NCI-H345 treated with DMSO at 0.1 percent for 48 hours (cell line): ENCODE results near the gene TATDN3.
"Not testable (repeated sequence)": the region's sequence is repeated elsewhere in the genome, so short reads cannot be mapped to it uniquely, and the experiment has no call there.

Experiments used
- DNase-seq: peaks from one replicate; lab custom pipeline; 2025; ENCODE audit not compliant: unreplicated experiment; lab: John Stamatoyannopoulos, UW

Gene TATDN3

DNA sequence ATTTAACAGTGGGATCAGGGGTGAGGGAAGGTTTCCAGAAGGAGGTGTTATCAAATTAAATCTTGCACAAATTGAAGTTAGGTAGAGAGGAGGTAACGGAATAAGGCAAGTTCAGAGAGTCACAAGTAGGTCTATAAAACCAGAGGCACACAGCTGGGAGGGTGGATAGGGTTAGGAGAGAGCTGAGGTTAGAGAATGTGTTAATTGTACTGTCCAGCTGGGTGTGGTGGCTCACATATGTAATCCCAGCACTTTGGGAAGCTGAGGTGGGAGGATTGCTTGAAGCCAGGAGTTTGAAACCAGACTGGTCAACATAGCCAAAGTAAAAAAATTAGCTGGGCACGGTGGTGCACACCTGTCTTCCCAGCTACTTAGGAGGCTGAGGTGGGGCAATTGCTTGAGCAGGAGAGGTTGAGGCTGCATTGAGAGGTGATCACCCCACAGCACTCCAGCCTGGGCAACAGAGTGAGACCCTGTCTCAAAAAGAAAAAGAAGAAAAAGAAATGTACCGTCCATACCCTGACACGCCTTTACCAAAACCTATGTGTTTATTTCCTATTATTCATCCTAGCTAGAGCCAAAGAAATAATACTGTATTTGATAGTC is 35.6 kb downstream of the TATDN3 start:
- no peak for DNase-seq

DNA sequence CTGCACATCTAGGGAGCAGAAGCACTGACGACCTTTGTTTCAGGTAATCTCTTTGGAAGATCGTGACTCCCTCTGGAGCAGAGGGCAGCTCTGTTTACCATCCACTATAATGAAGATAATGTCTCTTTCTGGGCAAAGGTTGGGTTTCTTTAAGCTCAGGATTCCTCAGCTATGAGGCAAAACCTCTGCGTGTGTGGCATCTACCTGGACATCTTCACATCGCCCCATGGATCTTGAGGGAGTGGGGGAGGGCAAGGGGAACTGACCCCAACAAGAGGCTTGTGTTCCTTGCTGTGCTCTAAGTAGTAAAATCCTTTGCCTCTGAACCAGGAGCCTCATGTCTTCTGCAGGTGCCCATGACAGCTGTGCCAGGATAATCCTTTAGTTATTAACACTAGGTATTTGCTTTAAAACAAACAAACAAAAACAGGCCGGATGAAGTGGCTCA is 36.2 kb downstream of the TATDN3 start:
- no peak for DNase-seq

DNA sequence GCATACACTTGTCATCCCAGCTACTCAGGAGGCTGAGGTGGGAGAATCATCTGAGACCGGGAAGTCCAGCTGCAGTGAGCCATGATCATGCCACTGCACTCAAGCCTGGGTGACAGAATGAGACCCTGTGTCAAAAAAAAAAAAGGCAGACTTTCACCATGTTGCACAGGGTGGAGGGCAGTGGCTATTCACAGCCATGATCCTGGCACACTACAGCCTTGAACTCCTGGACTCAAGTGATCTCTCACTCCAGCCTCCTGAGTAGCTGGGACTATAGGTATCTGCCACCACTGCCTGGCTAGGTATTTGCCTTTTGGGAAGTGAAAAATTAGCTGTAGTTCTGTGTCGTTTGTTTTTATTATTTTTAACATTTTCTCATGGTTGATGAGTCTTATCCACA is 36.7 kb downstream of the TATDN3 start:
- DNase-seq: no peak

DNA sequence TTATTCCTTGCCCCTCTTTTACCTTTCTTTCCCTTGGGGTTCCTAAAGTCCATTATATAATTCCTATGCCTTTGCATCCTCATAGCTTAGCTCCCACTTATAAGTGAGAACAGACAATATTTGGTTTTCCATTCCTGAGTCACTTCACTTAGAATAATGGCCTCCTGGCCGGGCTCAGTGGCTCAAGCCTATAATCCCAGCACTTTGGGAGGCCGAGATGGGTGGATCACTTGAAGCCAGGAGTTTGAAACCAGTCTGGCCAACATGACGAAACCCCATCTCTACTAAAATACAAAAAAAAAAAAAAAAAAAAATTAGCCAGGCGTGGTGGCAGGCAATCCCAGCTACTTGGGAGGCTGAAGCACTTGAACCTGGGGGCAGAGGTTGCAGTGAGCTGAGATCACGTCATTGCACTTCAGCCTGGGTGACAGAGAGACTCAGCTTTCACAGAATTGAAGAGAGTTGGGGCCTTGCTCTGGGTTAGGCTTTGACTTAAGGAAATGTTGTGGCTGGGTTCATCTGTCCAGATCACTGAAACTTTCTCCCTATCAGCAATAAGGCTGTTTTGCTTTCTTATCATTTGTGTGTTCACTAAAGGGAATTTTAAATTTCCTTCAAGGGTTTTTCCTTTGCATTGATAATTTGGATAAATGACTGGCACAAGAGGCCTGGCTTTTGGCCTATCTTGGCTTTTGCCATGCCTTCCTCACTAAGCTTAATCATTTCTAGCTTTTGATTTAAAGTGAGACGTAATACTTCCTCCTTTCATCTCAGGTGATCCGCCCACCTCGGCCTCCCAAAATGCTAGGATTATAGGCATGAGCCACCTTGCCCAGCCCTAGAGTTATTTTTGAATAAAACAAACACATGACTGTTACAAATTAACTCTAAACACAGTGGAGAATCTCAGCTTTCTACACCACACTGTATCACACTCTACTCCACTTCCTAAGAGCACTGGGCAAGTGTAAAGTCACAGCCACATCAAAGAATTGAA is 41.8 kb downstream of the TATDN3 start:
- DNase-seq: not testable (repeated sequence)

DNA sequence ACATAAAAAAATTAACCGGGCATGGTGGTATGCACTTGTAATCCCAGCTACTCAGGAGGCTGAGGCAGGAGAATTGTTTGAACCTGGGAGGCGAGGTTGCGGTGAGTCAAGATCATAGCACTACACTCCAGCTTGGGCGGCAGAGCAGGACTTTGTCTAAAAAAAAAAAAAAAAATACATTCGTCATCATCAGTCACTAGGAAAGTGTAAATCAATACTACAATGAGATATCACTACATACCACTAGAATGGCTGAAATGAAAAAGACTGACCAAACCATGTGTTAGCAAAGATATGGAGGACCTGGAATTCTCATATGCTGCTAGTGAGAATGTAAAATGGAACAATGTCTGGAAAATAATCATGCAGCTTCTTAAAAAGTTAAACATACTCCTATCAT is 46.5 kb downstream of the TATDN3 start:
- DNase-seq: no peak

DNA sequence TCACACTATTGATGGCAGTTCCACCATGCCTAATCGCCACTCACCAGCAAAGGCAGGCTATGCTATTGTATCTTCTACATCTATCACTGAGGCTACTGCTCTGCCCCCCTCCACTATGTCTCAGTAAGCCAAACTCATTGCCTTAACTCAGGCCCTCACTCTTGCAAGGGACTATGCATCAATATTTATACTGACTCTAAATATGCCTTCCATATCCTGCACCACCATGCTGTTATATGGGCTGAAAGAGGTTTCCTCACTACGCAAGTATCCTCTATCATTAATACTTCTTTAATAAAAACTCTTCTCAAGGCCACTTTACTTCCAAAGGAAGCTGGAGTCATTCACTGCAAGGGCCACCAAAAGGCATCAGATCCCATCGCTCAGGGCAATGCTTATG is 52.8 kb downstream of the TATDN3 start:
- DNase-seq: not testable (repeated sequence)

DNA sequence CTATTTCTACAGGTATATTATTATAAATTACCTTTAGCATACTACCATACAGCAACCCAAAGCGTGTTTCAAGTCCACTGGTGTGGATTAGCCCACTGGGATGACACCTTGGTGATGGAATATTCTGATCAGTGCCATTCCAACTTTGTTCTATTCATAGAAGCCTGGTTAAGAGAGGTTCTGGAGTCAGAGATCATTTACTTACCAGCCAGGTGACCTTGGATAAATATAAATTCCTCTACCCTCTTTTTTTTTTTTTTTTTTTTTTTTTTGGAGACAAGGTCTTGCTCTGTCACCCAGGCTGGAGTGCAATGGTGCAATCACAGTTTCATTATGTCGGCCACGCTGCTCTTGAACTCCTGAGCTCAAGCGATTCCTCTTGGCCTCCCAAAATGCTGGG is 55.9 kb downstream of the TATDN3 start, which contains the start of gene SPATA45:
Gene SPATA45, minus strand, starts transcription at position 101 of the 400 bp plus-strand sequence. CDS start 11,500 bp downstream, outside the sequence.
- no peak for DNase-seq

DNA sequence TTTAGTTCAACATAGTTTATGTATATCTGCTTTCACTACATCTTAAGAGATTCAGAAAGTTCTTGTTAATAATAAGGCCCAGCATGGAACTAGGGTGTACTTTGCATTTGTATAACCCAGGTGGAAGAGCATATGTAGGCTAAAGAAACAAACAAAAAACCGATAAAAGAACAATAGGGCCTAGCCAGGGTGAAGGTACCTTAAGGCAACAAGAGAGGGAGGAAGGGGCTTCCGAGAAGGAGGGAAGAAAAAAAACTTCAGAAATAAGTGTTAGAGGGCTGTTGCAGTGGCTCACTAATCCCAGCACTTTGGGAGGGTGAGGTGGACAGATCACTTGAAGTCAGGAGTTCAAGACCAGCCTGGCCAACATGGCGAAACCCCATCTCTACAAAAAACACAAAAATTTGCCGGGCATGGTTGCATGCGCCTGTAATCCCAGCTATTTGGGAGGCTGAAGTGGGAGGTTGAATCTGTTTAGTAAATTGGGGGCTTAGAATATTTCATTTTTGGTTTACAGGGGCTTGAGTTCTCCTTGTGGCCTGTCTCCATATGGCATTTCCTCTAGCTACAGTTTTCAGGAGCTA is 60.5 kb downstream of the TATDN3 start:
- DNase-seq: no peak

DNA sequence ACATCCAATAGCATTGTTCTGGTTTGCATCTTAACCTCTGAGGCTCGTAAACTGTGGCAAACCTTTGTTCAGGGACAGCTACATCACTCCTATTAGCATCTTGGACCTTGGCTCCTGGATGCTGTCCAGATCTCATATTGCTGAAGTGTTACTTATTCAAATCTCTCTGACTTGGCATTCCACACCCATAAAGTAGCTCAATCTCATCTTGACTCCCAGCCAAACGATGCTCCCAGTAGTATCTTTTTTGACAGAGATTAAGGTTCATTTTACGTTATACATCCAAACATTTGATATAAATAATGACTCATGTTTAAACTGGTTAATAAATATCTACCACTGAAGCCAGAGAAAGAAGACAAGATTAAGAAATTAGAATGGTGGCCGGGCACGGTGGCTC is 62.0 kb downstream of the TATDN3 start:
- DNase-seq: no peak

DNA sequence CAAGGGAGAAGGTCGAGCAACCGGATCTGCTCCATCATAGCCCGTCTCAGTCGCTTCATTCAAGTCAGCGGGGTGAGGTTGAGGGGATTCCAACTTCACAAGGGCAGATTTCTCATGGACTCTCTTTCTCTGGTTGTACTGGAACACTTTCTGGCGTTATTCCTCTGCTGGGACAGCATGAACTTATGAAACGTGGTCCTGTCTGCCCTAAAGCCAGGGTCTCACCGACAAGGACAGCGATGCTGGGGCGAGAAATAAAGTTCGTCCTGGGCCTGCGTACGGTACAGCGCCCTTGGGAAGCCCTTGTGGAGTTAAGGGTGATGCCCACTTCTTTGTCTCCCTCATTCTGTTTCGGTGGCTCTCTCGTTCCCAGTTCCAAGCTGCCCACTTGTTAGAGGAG is 65.1 kb downstream of the TATDN3 start:
- DNase-seq: no peak

DNA sequence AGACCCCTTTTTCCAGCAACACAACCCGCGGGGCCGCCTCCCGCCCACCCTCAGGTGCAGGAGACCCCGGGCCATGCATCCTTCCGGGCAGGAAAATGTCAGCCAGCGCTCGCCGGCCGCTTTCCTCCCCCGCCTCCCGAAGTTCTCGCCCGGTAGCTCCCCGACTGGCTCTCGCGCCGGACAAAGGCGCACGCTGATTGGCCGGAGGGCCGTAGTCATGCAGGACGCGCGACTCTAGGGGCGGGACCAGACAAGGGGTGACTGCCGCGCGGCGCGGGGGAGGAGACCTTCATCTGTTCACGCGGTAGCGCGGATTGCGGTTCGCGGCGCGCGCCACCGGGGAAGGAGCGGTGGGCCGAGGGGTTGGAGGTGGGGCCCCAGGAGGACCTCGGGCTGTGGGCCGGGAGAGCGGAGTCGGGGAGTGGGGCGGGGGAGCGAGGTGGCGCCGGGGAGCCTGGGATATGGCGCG is 66.3 kb downstream of the TATDN3 start, which contains the start of gene FLVCR1:
Gene FLVCR1, plus strand, starts transcription at position 284 of the 469 bp plus-strand sequence. Its CDS starts 178 bp downstream, at position 462.
- peak; percentile 93 for DNase-seq

DNA sequence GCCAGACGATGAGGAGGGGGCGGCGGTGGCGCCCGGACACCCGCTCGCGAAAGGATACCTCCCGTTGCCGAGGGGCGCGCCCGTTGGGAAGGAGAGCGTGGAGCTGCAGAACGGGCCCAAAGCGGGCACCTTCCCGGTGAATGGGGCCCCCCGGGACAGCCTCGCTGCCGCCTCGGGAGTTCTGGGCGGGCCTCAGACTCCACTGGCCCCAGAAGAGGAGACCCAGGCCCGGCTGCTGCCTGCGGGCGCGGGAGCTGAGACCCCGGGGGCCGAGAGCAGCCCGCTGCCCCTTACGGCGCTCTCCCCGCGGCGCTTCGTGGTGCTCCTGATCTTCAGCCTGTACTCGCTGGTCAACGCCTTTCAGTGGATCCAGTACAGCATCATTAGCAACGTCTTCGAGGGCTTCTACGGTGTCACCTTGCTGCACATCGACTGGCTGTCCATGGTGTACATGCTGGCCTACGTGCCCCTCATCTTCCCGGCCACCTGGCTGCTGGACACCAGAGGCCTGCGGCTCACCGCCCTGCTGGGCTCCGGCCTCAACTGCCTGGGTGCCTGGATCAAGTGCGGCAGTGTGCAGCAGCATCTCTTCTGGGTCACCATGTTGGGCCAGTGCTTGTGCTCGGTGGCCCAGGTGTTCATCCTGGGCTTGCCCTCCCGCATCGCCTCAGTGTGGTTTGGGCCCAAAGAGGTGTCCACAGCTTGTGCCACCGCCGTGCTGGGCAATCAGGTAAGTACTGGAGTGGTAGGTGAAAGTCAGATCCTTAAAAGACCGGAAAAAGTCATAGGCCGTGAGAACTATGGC is 67.0 kb downstream of the TATDN3 start:
- DNase-seq: peak; percentile 21

DNA sequence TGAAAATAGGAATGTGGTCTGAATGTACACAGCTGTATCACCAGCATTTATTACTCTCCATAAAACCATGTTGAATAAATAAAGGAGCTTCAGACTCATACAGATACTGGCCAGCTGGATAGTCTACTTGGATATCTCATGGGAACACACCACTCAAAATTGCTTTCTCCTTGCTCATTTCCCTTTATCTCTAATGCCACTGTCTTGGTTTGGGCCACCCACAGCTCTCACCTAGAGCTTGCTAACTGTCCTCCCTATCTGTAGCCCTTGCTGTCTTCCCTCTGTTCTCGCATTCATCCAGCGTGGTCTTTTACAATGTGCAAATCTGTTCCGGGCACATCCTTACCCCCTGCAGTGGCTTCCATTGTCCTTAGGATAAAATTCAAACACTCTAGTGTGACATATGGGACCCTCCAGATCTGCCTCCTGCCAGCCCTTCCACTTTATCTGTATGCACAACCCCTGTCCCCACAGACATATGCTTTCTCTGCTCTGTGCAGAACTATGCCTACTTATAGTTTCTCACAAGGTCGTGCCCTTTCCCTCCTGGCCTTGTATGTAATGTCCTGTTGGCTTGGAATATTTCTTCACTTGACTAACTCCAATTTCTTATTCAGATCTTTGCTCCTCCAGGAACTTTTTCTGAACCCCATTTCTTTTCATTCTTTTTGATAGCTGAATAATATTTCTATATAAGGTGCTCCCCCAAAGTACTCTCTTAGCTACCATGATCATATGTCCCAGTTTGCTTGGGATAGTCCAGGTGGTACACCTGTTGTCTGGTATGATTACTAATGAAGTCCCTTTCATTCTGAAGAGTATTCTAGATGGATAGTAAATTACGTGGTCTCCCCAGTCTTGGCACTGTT is 69.3 kb downstream of the TATDN3 start:
- DNase-seq: peak; percentile 82

DNA sequence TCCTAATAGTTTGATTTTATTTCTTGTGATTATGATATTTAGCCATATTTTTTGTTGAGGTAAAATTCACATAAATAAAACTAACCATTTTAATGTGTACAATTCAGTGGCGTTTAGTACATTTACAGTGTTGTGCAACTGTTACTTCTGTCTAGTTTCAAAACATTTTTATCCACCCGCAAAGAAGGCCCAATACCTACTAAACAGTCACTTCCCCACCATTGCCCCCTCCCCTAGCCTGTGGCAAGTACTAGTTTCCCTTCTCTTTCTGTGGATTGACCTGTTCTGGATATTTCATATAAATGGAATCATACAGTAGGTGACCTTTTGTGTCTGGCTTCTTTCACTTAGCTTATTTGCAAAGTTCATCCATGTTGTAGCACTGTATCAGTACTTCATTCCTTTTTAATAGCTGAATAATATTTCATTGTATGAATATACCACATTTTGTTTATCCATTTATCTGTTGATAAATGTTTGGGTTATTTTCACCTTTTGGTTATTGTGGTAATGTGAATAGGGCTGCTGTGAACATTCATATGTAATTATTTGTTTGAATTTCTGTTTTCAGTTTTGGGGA is 70.5 kb downstream of the TATDN3 start:
- no peak for DNase-seq

DNA sequence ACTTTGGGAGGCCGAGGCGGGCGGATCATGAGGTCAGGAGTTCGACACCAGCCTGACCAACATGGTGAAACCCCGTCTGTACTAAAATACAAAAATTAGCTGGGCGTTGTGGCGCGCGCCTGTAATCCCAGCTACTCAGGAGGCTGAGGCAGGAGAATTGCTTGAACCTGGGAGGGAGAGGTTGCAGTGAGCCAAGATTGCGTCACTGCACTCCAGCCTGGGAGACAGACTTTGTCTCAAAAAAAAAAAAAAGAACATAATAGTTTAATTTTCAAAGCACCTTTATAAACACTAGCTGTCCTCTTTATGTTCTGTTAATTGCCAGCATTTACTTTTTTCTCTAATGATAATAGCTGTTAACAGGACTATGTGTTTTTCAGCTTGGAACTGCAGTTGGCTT is 71.7 kb downstream of the TATDN3 start:
- DNase-seq: not testable (repeated sequence)

DNA sequence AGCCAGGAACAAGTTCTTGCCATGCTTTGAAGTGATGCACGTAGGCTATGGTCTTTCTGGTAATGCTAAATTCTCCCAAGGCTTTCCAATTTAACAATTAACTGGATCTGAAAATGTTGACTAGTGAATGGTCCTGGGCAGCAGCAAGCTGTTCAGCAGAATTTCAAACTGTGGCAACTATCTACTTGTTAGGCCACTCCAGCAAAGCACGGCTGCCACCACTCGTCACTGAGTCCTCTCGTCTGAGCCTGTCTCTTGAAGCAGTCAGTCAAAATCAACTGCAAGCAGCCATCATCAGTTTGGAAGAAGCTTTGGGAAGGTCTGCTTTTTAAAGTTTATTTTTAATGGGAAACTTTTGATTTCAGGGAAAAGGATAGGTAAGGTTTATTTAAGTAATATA is 72.5 kb downstream of the TATDN3 start:
- no peak for DNase-seq
